ENCODE measurements around the gene MAP1LC3A. TPM values are rescaled to one million over a fixed set of nuclear protein-coding genes. Genes with fewer than 3 reads are reported as not detected.

The MAP1LC3A gene
- total and polyA plus RNA-seq, 2 donors (not counting 1 experiment from before 2014, with no cell fraction given) = 3.5 to 10.5 TPM

GRCh38 chr20:34535857-34536256, 22.7 kb upstream of the MAP1LC3A start:
- H3K9me3 Mint-ChIP-seq (ENCODE audit: insufficient read depth) = no peaks in the 10 kb centered on the region
- no peak overlapping the region for H2AFZ ChIP-seq (ENCODE audit: insufficient read depth, low read depth, low read length, poor library complexity, severe bottlenecking)
- no peaks in the 10 kb centered on the region for H3K9me3 ChIP-seq (ENCODE audit: control extremely low read depth in 1 of 3, control insufficient read depth in 2 of 3, insufficient read depth in 1 of 3, low read length in 2 of 3)
- DNase-seq (no peak), ATAC-seq (ENCODE audit: low read depth) (no peak)
- no peak overlapping the region for H3K4me3 ChIP-seq (ENCODE audit: control extremely low read depth in 1 of 5, extremely low read depth in 1 of 5, insufficient read depth in 1 of 5, low read depth in 2 of 5, low read length in 4 of 5)
- no peaks in the 10 kb centered on the region for H3K27me3 Mint-ChIP-seq
- H3K9ac ChIP-seq (ENCODE audit: low read length) = no peak overlapping the region
- peaks cover 7% of the 10 kb centered on the region for H3K79me2 ChIP-seq (ENCODE audit: control insufficient read depth, insufficient read depth, low read length)
- no peak overlapping the region for H3K4me2 ChIP-seq (replicated peaks; ENCODE audit: low read depth, low read length, poor library complexity, severe bottlenecking)
- WGBS (ENCODE audit: insufficient coverage) = 100% methylated on average over 2 of the region's 2 CpGs
- H3K4me3 Mint-ChIP-seq = no peak overlapping the region
- H3K27ac Mint-ChIP-seq = no peak overlapping the region
- ChIA-PET POLR2A (interaction anchor here (0.7 kb wide), 2 partner anchors 223 to 824 kb away, joined by 4 to 5 read pairs; no protein-coding TSS in a partner anchor), CTCF (interaction anchor here (3.3 to 5.8 kb wide), 3 partner anchors 20 to 233 kb away, joined by 15 to 89 read pairs (median 69); partner anchors contain the start of gene DYNLRB1)
- TF ChIP-seq EZH2 (IDR thresholded peaks at IDR 0.05; ENCODE audit: borderline replicate concordance, insufficient read depth, low read depth, low read length, poor library complexity, severe bottlenecking) (no peak), CTCF (IDR thresholded peaks at IDR 0.05) (no peak)
- H3K36me3 ChIP-seq (replicated peaks in 1 of 2; ENCODE audit: control extremely low read depth in 1 of 2, control insufficient read depth in 1 of 2, extremely low read depth in 1 of 2, insufficient read depth in 2 of 2, low read length in 1 of 2) = peaks cover 4 to 66% of the 10 kb centered on the region in 2 experiments
- intact Hi-C loops (cut with micrococcal nuclease) = loop anchor here (5.0 kb wide), 1 partner anchor 224 kb away; no protein-coding TSS in a partner anchor
- H4K20me1 ChIP-seq (ENCODE audit: control insufficient read depth, insufficient read depth, low read length, poor library complexity, severe bottlenecking) = peaks cover 23% of the 10 kb centered on the region
- H3K27ac ChIP-seq (ENCODE audit: low read length in 2 of 2) = no peak overlapping the region
- H3K4me1 ChIP-seq (ENCODE audit: control insufficient read depth in 2 of 2, insufficient read depth in 2 of 2, low read length in 2 of 2) = no peaks in the 10 kb centered on the region
- no peaks in the 10 kb centered on the region for H3K27me3 ChIP-seq (replicated peaks in 1 of 4; ENCODE audit: control extremely low read depth in 1 of 4, control insufficient read depth in 3 of 4, insufficient read depth in 4 of 4, low read length in 3 of 4)
- H3K4me1 Mint-ChIP-seq = peaks cover 2% of the 10 kb centered on the region

- H3K9ac ChIP-seq (ENCODE audit: low read length) = no peak overlapping the region
- TF ChIP-seq EZH2 (IDR thresholded peaks at IDR 0.05; ENCODE audit: borderline replicate concordance, insufficient read depth, low read depth, low read length, poor library complexity, severe bottlenecking) (no peak), CTCF (IDR thresholded peaks at IDR 0.05) (peak; percentile 27)
- 100% methylated on average over 2 of the region's 10 CpGs for WGBS (ENCODE audit: insufficient coverage)
- H3K79me2 ChIP-seq (ENCODE audit: control insufficient read depth, insufficient read depth, low read length) = peaks cover 7% of the 10 kb centered on the region
- ChIA-PET CTCF (interaction anchor here (0.6 to 5.8 kb wide), 10 partner anchors 21 to 238 kb away, joined by 3 to 89 read pairs (median 6); partner anchors contain the start of genes DYNLRB1 and TP53INP2), POLR2A (interaction anchor here (0.7 kb wide), 1 partner anchor 224 kb away, joined by 4 read pairs; no protein-coding TSS in a partner anchor)
- H4K20me1 ChIP-seq (ENCODE audit: control insufficient read depth, insufficient read depth, low read length, poor library complexity, severe bottlenecking) = peaks cover 16% of the 10 kb centered on the region
- Mint-ChIP-seq H3K27me3 (no peaks in the 10 kb centered on the region), H3K9me3 (ENCODE audit: insufficient read depth) (no peaks in the 10 kb centered on the region), H3K4me3 (no peak overlapping the region), H3K4me1 (peaks cover 8% of the 10 kb centered on the region), H3K27ac (no peak overlapping the region)
- no peaks in the 10 kb centered on the region for H3K9me3 ChIP-seq (ENCODE audit: control extremely low read depth in 1 of 3, control insufficient read depth in 2 of 3, insufficient read depth in 1 of 3, low read length in 2 of 3)
- H3K4me1 ChIP-seq (ENCODE audit: control insufficient read depth in 2 of 2, insufficient read depth in 2 of 2, low read length in 2 of 2) = no peaks in the 10 kb centered on the region
- ATAC-seq (ENCODE audit: low read depth) (no peak), DNase-seq (peak; percentile 38)
- H3K36me3 ChIP-seq (replicated peaks in 1 of 2; ENCODE audit: control extremely low read depth in 1 of 2, control insufficient read depth in 1 of 2, extremely low read depth in 1 of 2, insufficient read depth in 2 of 2, low read length in 1 of 2) = peaks cover 4 to 66% of the 10 kb centered on the region in 2 experiments
- no peak overlapping the region for H3K27ac ChIP-seq (ENCODE audit: low read length in 2 of 2)
- no peak overlapping the region for H3K4me3 ChIP-seq (ENCODE audit: control extremely low read depth in 1 of 5, extremely low read depth in 1 of 5, insufficient read depth in 1 of 5, low read depth in 2 of 5, low read length in 4 of 5)
- H2AFZ ChIP-seq (ENCODE audit: insufficient read depth, low read depth, low read length, poor library complexity, severe bottlenecking) = no peak overlapping the region
- intact Hi-C loops (cut with micrococcal nuclease) = loop anchor here (5.0 kb wide), 1 partner anchor 225 kb away; no protein-coding TSS in a partner anchor
- H3K27me3 ChIP-seq (replicated peaks in 1 of 4; ENCODE audit: control extremely low read depth in 1 of 4, control insufficient read depth in 3 of 4, insufficient read depth in 4 of 4, low read length in 3 of 4) = no peaks in the 10 kb centered on the region
- no peak overlapping the region for H3K4me2 ChIP-seq (replicated peaks; ENCODE audit: low read depth, low read length, poor library complexity, severe bottlenecking)
These were observed 21.6 kb upstream of the MAP1LC3A start for GRCh38 chr20:34536798-34537394.

Data from B cell (primary cell).